Lower leg skin (tissue), 3 donors: ENCODE results near the gene HNRNPH2.

Experiments used
- CTCF ChIP-seq, 3 donors: fragments of 450-650 bp; IDR thresholded peaks; one replicate each; pipeline ENCODE4 v1.5.1; 2016; ENCODE audit warnings: antibody characterized with exemption in 3 of 3, mild to moderate bottlenecking in 3 of 3, moderate library complexity in 2 of 3
- POLR2A ChIP-seq, 2 donors: fragments of 450-650 bp; IDR thresholded peaks; one replicate each; pipeline ENCODE4 v1.6.1; 2016 to 2017; ENCODE audit warnings: antibody characterized with exemption in 2 of 2, mild to moderate bottlenecking in 1 of 2, moderate library complexity in 1 of 2

- TF ChIP-seq POLR2A (IDR thresholded peaks at IDR 0.05) = no peak
- TF ChIP-seq CTCF (IDR thresholded peaks at IDR 0.05) = no peak
Observed at GRCh38 chrX:101393530-101394305, 14.3 kb upstream of the HNRNPH2 start.
